Measurements from ENCODE around the gene CORT. TPM values are rescaled to one million over a fixed set of nuclear protein-coding genes. Genes with fewer than 3 reads are reported as not detected.

Gene CORT
- total and polyA plus RNA-seq, 10 of the 15 experiments (the other 5 are each of a cell fraction or from before 2014, with no cell fraction given): 0.09 to 0.49 (median 0.23) TPM; not detected in 1

DNA sequence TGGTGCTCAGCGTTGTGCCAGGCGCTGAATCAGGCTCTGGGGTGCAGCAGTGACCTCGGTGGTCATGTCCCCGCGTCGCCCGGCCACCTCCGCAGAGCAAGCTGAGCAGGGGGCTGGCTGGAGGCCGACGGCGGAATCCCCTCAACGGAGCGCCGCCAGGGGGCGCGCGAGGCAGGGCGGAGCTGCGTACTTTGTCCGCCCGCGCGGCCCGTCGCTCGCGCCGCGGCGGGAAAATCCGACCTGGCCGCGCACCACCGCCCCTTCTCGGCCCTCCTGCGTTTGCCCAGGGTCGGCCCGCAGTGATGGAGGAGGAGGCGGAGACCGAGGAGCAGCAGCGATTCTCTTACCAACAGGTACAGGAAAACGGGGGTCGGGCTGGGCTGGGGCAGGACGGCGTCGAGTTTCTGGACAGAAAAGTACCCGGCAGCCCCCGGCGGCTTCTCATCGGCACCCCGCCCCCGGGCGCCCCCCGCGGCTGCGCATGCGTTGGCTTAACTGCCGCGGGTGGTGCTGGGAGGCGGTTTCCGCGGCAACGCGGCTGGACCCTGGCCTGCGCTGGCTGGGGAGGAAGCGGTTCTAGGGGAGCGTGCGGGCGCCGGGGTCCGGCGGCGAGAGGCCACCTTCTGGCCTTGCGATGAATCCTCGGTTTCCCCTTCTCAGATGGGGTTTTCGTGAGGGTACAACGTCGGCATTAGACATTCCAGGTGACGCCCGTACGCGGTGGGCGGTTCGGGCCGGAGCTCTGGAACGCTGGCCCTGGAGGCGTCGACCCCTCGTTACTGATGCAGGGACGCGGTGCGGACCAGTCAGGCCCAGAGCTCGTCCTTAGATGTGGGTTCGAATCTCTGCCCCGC lies 19.4 kb upstream of the CORT start, which contains the start of gene CENPS (continued):
- TF ChIP-seq POU2F2 (IDR thresholded peaks at IDR 0.05; ENCODE audit: borderline replicate concordance, low read depth, low read length): peak; percentile 71; the same call in 2 of the 3 replicates
- TF ChIP-seq RAD21 (IDR thresholded peaks at IDR 0.05; ENCODE audit: insufficient read depth, low read depth, low read length): peak; percentile 51
- TF ChIP-seq CBFB (IDR thresholded peaks at IDR 0.05; ENCODE audit: low read depth): peak; percentile 56; the same call in 1 of the 2 replicates
- TF ChIP-seq NRF1 (conservative IDR thresholded peaks at IDR 0.05; ENCODE audit: low read depth, low read length): peak; percentile 66
- peak; percentile 57; the same call in 1 of the 2 replicates for TF ChIP-seq IRF4 (IDR thresholded peaks at IDR 0.05; ENCODE audit: low read depth, low read length)
- peak; percentile 22; the same call in 1 of the 2 replicates for TF ChIP-seq ZNF217 (IDR thresholded peaks at IDR 0.05)
- no peak for TF ChIP-seq NFYB (IDR thresholded peaks at IDR 0.05; ENCODE audit: insufficient read depth, low read depth, low read length)

DNA sequence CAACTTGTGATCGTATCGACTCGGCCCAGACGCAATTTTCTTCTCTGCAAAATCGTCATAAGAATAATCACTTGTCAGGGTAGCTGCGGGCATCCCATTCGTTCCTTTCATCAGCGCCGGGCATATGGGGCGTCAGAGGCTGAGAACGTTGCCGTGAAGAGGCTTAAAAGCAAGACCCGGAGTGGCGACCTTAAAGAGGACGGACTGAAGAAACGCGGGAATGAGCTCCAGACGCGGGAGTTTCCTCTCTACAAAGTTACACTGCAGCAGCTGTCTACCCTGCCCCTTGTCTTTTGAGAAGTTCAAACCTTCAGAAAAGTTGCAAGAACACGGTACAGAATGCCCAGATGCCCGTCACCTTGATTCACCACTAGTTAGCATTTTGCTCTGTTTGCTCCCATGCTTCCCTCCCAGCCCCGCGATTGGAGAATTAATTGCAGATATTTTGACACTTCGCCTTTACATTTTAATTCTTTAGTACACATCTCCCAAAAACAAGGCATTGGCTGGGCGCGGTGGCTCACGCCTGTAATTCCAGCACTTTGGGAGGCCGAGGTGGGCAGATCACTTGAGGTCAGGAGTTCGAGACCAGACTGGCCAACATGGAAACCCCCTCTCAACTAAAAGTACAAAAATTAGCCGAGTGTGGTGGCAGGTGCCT lies 18.6 kb upstream of the CORT start:
- SMC1A ChIA-PET (ENCODE audit: uncharacterized antibody, unreplicated experiment): interaction anchor here (0.6 to 9.0 kb wide), 9 partner anchors 14 to 67 kb away, joined by 3 to 122 read pairs (median 4); partner anchors contain the start of gene PEX14
- Histone ChIP-seq H3K36me3 (ENCODE audit: control insufficient read depth in 2 of 2, insufficient read depth in 2 of 2, low read length in 1 of 2) (no peaks in the 10 kb centered on the region), H3K79me2 (ENCODE audit: control insufficient read depth, insufficient read depth, low read length) (peaks cover 7% of the 10 kb centered on the region), H3K27me3 (replicated peaks in 1 of 2; ENCODE audit: control insufficient read depth in 2 of 2, insufficient read depth in 2 of 2, low read length in 1 of 2) (no peaks in the 10 kb centered on the region), H3K27ac (ENCODE audit: control insufficient read depth, insufficient read depth) (peak overlapping the region; percentile 80), H3K9ac (ENCODE audit: control insufficient read depth, insufficient read depth, low read length) (peak overlapping the region; percentile 79), H3K4me3 (peak overlapping the region; percentile 93), H4K20me1 (ENCODE audit: control insufficient read depth, insufficient read depth) (no peaks in the 10 kb centered on the region), H3K4me1 (ENCODE audit: control insufficient read depth, insufficient read depth, low read length) (peaks cover 24% of the 10 kb centered on the region), H3K4me2 (ENCODE audit: control insufficient read depth, insufficient read depth) (peak overlapping the region; percentile 71), H2AFZ (ENCODE audit: control insufficient read depth, low read depth, low read length) (peak overlapping the region; percentile 98), H3K9me3 (replicated peaks; ENCODE audit: control insufficient read depth, insufficient read depth, low read length) (no peaks in the 10 kb centered on the region)
- ATAC-seq: peak; percentile 3
- FAIRE-seq: no peak
- 20% methylated on average over 30 of the region's 30 CpGs for WGBS (ENCODE audit: insufficient coverage, insufficient replicate concordance, low lambda C conversion rate, missing lambda C conversion rate)
- POLR2A ChIA-PET: interaction anchor here (0.5 to 2.0 kb wide), 6 partner anchors 25 to 237 kb away, joined by 3 to 17 read pairs (median 4); partner anchors contain the start of gene PGD
- TSS peak; percentile 84 for BruUV-seq (replicated peaks)
- RAD21 ChIA-PET (ENCODE audit: unreplicated experiment): interaction anchor here (0.6 to 7.6 kb wide), 12 partner anchors 39 to 1477 kb away, joined by 3 to 191 read pairs (median 3); partner anchors contain the start of genes DFFA, KIF1B, LZIC and NMNAT1
- DNase-seq (ENCODE audit: low read depth, low spot score): no peak
- in situ Hi-C loops (cut with MboI): loop anchor here (5.0 to 10.0 kb wide), 2 partner anchors 61 to 434 kb away; no protein-coding TSS in a partner anchor
- intact Hi-C loops (cut with micrococcal nuclease; ENCODE audit: unreplicated experiment): no loop called here
- CTCF ChIA-PET: interaction anchor here (0.5 to 10.5 kb wide), 14 partner anchors 11 to 844 kb away, joined by 3 to 292 read pairs (median 7); partner anchors contain the start of genes KIF1B, PEX14 and PGD
- TF ChIP-seq HCFC1 (IDR thresholded peaks at IDR 0.05; ENCODE audit: low read length) (no peak), NR2C2 (IDR thresholded peaks at IDR 0.05; ENCODE audit: borderline replicate concordance, control insufficient read depth, insufficient read length, low read depth) (no peak), CBX3 (IDR thresholded peaks at IDR 0.05; ENCODE audit: borderline replicate concordance, low read depth) (no peak), JUND (IDR thresholded peaks at IDR 0.05; ENCODE audit: low read depth, low read length) (no peak), ZBED1 (IDR thresholded peaks at IDR 0.05; ENCODE audit: borderline replicate concordance) (no peak), MEF2A (IDR thresholded peaks at IDR 0.05; ENCODE audit: insufficient read depth, low read depth, low read length) (no peak), PAX8 (IDR thresholded peaks at IDR 0.05) (no peak), NBN (IDR thresholded peaks at IDR 0.05) (no peak)
- TF ChIP-seq, protein P1, sequence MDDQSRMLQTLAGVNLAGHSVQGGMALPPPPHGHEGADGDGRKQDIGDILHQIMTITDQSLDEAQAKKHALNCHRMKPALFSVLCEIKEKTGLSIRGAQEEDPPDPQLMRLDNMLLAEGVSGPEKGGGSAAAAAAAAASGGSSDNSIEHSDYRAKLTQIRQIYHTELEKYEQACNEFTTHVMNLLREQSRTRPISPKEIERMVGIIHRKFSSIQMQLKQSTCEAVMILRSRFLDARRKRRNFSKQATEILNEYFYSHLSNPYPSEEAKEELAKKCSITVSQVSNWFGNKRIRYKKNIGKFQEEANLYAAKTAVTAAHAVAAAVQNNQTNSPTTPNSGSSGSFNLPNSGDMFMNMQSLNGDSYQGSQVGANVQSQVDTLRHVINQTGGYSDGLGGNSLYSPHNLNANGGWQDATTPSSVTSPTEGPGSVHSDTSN (IDR thresholded peaks at IDR 0.05; ENCODE audit: insufficient replicate concordance, low read depth, low read length): no peak
- TF ChIP-seq, protein P2, sequence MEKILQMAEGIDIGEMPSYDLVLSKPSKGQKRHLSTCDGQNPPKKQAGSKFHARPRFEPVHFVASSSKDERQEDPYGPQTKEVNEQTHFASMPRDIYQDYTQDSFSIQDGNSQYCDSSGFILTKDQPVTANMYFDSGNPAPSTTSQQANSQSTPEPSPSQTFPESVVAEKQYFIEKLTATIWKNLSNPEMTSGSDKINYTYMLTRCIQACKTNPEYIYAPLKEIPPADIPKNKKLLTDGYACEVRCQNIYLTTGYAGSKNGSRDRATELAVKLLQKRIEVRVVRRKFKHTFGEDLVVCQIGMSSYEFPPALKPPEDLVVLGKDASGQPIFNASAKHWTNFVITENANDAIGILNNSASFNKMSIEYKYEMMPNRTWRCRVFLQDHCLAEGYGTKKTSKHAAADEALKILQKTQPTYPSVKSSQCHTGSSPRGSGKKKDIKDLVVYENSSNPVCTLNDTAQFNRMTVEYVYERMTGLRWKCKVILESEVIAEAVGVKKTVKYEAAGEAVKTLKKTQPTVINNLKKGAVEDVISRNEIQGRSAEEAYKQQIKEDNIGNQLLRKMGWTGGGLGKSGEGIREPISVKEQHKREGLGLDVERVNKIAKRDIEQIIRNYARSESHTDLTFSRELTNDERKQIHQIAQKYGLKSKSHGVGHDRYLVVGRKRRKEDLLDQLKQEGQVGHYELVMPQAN (conservative IDR thresholded peaks at IDR 0.05): 0 out of 2 replicates have a peak, but pooled peaks have one; percentile 11
